Measurements from ENCODE around the gene ZDHHC17.
A peak's percentile ranks its signal among the peaks of the same experiment; 100 is the strongest.

The ZDHHC17 gene

DNA sequence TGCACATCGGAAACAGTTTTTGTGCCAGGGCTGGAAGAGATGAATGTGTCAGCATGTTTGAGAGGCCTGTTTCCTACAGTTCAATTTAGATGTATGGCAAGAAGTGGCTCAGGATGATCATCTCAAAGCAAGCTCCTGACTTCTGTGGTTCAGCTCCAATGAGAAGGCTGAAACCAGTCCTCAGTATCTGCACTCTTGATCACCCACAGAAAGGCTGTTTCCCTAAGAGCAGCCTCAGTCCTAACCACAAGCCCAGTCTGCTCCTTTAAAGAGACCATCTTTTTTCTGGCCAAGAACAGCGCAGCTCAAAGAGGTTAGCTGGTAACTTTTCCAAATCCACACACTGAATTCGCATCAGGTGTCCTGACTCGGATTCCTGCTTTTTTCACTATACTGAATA is 95.7 kb downstream of the ZDHHC17 start:
- TF ChIP-seq, protein P1, sequence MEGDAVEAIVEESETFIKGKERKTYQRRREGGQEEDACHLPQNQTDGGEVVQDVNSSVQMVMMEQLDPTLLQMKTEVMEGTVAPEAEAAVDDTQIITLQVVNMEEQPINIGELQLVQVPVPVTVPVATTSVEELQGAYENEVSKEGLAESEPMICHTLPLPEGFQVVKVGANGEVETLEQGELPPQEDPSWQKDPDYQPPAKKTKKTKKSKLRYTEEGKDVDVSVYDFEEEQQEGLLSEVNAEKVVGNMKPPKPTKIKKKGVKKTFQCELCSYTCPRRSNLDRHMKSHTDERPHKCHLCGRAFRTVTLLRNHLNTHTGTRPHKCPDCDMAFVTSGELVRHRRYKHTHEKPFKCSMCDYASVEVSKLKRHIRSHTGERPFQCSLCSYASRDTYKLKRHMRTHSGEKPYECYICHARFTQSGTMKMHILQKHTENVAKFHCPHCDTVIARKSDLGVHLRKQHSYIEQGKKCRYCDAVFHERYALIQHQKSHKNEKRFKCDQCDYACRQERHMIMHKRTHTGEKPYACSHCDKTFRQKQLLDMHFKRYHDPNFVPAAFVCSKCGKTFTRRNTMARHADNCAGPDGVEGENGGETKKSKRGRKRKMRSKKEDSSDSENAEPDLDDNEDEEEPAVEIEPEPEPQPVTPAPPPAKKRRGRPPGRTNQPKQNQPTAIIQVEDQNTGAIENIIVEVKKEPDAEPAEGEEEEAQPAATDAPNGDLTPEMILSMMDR (IDR thresholded peaks at IDR 0.05; ENCODE audit: low read depth, low read length), result no peak
- no peak for DNase-seq (ENCODE audit: extremely low read depth, low read depth)

DNA sequence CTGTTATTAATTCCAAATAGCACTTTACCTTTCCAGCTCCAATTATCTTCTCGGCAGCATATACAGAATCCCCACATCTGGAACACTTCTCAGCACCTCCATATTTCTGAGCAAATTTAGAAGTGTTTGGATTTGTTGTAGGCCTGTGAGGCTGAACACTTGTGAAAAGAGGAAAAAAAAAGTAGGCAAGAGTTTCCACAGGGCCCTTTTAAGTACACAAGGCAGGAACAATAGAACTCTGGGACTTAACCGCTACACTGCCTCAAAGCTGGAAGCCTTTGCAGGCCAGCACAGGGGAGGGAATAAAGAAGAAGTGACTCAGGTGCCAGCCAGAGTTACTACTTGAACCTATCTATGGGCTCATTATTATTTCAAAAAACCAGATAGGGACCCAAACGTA is 96.3 kb downstream of the ZDHHC17 start:
- no peak for DNase-seq (ENCODE audit: extremely low read depth, low read depth)
- TF ChIP-seq, protein P1 (IDR thresholded peaks at IDR 0.05; ENCODE audit: low read depth, low read length), result no peak

DNA sequence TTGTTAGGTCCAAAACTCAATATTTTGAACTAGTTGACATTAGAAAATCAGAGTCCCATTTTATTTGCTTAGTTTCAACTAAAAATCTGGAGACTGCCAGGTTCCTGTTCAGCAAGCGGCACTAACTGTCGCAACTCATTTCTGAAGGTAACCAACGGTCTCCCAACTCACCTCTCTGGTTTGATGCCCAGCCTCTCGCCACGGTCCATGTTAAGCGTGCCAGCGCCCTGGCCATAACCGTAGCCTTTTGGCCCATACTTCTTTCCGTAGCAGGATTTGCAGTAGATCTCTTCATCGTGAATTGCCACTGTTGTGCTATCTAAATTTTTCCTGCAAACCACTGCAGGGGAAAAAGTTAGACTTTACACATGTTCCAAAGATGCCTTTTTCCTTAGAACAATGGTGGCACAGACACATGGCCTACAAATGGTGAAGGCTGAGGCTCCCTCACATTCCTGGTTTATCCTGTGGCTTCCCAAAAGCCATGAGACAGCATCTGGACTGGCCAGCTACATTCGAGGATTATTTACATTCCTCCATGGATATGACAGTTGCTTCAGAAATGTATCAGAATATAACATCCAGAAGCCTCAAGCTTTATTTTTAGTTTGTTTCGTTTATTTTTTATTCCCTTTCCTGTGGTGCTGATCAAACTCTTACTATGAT is 99.2 kb downstream of the ZDHHC17 start:
- peak; percentile 67 for DNase-seq (ENCODE audit: extremely low read depth, low read depth)
- TF ChIP-seq, protein P1 (IDR thresholded peaks at IDR 0.05; ENCODE audit: low read depth, low read length), result no peak

DNA sequence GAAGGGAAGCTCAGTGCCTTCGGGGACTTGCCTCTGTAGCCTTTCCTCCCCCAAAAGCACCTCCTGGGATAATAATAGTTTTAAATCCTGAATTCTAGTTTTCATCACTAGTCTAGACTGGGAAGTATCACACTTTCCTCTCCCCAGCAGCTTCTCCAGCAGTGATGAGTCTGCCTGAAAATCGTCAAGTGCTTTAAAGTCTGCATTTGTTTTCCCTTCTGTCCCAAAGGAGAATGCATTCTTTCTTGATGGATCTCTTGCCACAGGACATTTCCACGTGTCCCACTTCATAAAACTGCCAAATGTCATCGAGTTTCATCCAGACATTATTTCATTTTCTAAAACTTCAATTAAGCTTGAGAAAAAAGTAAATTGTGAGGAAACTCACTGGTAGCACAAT is 99.9 kb downstream of the ZDHHC17 start:
- no peak for DNase-seq (ENCODE audit: extremely low read depth, low read depth)
- TF ChIP-seq, protein P1 (IDR thresholded peaks at IDR 0.05; ENCODE audit: low read depth, low read length), result no peak

DNA sequence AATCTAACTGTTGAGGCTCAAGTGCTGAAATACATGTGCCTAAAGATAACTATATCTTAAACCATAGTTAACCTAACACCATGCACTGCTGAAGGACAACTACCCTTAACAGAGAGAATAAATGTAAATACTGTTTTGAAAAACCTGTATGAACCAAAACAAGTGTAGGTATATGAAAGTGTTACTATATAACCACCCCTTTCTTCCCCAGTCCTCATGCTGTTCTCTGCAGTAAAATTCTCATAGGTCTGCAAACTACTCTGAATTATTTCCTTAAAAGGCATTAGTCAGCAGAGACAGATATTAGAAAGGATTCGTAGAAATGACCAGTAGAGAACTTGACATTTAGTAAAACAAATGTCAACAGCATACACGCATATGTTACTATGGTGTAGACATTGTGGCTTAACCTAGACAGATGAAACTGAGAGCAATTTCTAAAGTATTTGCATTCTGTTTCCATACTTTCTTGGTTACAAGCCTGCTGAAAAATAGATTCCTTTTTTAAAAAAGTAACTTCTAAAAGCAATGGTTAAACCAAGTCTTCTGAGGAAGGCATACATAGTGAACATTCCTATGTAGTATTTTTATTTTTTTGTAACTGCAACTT is 101.0 kb downstream of the ZDHHC17 start:
- TF ChIP-seq, protein P1 (IDR thresholded peaks at IDR 0.05; ENCODE audit: low read depth, low read length), result no peak
- no peak for DNase-seq (ENCODE audit: extremely low read depth, low read depth)

DNA sequence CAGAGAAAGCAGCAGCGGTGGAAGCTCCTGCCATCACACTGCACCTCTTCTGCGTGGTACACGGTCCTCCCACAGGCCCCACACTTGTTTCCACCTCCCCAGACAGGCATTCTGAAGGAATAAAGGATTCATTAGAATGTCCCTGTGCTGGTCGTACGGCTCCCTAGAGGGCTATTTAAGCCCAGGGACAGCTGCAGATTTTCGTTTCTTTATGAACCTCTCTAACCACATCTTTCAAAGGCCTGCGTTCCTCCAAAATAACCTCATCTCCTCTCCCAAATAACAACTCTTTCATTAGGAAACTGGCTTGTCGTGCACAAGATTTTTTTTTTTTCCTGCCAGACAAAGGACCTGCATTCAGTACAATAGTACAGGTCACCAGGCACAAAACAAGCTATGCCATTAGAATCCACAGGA is 102.2 kb downstream of the ZDHHC17 start:
- DNase-seq (ENCODE audit: extremely low read depth, low read depth), result no peak

DNA sequence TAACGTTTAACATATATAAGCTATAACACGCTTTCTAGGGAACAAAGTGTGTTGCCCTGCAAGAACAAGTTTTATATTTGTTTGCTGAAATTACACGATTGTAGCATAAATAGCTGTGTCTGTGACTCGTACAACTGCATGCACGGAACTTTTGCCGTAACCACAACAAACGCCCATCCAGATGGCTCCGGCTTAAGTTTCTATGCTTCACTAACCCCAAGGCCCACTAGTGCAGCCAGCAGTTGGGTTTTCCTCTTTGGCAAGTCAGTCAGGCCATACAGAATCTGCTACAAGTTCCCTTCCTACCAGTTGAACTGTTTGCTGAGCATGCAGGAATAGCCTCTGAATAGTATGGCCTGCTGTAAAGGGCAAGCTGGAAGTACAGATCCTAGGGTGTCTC is 102.8 kb downstream of the ZDHHC17 start:
- DNase-seq (ENCODE audit: extremely low read depth, low read depth), result peak; percentile 74
- TF ChIP-seq, protein P1 (IDR thresholded peaks at IDR 0.05; ENCODE audit: low read depth, low read length), result no peak

More for the DNA sequence above, 102.2 kb downstream of the ZDHHC17 start:
- TF ChIP-seq, protein P1 (IDR thresholded peaks at IDR 0.05; ENCODE audit: low read depth, low read length), result no peak
